ENCODE results near the gene CLSTN2.

CLSTN2 gene

DNA sequence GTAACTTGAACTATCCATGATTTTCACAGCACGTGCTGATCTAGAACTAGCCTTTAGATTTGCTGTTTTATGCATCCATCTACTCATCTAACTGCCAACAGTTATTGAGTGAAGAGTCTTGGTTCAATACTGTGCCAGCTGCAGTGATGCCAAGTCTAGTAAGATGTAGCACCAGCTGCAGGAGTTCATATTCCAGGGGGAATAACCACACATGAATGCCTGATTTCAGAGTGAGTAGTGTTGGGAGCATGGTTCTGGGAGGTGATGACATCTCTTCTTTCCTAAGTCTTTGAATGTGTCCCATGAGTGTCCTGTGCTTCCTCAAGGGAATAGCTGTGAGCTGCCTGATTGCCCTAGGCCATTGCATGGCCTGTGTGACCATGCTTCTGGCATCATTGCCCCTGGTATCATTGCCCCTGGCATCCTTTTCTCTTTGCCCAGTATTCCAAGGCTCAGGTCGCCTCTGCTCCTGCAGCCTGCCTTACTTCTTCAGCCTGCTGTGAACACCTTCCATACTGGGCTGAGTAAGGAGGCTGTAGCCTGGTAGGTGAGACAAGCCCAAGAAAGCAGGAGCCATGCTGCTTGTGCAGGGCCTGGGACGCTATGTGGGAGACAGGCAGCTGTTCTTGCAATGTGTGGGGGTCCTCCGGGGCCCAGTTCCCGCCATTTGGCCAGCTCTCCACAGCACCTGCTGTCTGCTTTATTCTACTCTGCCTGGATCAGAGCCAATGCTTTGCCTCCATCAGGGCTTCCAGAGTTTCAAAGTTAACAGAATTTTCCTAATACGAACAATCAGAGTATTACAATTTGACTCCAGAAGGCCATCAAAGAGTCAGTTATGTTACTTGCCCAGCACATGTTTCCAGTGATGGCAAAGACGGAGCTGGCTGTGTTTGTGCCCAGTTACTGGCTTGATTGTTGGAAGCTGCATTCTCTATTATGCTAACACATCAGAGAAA is 73.2 kb downstream of the CLSTN2 start:
- DNase-seq = peak; percentile 87

DNA sequence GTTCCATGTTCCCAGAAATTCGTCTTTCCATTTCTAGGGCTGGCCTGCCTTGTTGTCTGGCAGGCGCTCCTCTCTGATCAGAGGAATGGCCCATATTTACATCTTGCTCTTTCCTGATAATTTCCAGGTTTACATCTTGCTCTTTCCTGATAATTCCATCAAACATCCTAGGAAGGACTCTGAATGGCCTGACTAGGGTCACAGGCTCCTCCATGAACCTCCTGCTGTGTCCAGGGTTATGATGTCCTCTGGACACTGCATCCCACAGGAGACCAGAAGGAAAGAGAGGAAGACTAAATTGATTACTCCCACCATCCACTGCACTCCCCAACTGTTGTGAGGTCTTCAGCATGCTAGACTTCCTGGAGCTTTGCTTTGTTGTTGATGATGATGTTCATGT is 75.4 kb downstream of the CLSTN2 start:
- no peak for DNase-seq

GRCh38 chr3:140011086-140011485 is 76.1 kb downstream of the CLSTN2 start:
- DNase-seq = no peak

GRCh38 chr3:140011611-140012277 is 76.8 kb downstream of the CLSTN2 start:
- no peak for DNase-seq

DNA sequence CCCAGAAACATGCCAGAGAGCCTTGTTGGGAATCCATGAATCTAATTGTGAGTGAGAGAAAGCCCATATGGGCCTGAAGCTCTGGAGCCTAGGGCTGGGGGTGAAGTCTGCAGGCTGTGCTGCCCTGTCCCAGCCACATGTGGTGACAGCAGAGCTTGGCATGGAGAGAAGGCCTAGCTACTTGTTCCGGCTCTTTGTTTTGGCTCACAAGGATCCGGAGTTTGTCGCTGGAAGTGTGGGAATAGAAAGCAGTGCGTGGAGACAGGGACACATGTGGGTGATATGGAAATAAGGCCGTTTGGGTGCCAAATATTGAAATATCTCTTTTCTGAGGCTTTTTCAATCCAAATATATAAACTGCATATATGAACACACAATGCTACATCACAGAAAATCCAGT is 78.2 kb downstream of the CLSTN2 start:
- DNase-seq = no peak

DNA sequence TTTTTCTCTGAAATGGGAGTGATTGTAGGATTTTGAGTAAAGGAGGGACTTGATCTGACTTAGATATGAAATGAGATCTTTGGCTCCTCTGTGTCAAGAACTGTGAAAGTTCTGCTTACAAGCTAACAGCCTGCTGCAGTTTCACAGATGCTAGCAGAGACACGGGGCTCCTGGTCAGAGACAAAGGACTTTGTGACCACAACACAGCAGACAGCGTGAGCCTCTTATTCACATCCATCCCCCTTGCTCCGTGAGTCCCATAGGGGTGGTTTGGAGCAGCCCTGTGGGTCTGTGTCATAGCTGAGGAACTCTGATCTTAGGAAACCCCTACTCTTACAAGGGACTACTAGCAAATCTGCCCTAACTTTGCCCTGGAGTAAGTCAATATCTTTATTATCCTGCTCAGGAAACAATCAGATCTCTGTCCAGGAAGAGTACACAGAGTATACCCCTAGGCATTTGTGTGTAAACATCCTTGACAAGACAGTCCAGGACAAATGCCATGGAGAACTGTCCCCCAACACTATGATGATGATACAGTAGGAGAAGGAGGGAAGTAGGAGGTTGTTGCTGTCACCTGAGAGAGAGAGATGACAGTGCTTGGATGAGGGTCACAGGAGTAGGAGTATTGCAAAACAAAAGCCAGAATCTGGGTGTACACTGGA is 80.0 kb downstream of the CLSTN2 start:
- DNase-seq = no peak

GRCh38 chr3:140015741-140016140 is 80.8 kb downstream of the CLSTN2 start:
- DNase-seq = no peak

DNA sequence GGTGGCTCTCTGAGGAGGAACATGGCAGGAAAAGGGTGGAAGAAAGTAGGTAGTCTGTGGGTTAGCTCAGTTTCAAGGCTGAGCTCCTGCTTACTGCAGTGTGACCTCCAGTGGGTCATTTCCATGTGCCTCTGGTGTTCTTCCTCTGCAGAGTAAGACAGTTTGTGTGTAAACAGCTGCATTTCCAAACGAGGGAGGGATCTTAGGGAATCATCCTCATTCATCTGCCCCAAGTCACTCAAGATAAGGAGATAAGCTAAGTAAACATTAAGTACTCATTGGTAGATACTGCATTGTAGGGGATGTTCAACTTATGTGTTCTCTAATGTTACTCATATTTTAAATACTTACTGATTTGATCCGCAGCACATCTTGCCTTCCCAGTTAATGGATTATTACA is 83.6 kb downstream of the CLSTN2 start:
- no peak for DNase-seq

DNA sequence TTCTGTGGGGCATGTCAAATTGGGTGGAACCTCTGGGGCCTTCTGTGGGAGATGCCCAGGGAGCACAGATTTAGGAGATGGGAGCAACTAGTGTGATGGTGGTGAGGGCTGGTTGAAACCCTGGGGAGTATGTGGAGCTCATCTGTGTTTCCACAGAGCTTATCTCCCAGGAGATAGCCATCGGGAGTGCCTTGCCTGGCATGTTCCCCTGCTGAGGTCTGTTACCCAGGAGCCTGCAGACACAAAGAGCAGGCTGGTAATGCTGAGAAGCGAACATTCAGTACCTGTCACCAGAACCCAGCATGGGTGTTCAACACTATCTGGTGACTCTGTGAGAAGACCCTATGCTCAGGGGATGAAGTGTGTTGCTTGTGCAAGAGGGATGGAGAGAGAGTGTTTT is 85.0 kb downstream of the CLSTN2 start:
- peak; percentile 20 for DNase-seq

- no peak for DNase-seq
Observed at GRCh38 chr3:140020541-140020940, 85.6 kb downstream of the CLSTN2 start.

DNA sequence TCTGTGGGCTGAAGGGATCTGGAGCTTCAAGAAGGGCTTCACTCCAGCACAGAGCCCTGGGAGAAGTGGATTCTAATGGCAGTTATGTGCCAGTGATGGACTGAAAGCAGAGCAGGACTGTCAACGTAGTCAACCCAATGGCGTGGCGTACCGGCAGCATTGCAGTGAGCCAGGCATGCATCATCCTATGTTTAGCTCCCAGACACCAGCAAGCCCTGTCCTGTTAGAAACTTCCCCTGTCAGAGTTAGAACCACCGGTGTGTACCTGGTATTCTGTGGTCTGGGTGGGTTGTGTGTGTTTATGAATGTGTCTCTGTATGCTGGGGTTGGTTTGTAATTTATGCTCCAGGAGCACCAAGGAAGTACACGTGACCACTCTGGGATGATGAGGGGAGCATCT is 86.3 kb downstream of the CLSTN2 start:
- no peak for DNase-seq

DNA sequence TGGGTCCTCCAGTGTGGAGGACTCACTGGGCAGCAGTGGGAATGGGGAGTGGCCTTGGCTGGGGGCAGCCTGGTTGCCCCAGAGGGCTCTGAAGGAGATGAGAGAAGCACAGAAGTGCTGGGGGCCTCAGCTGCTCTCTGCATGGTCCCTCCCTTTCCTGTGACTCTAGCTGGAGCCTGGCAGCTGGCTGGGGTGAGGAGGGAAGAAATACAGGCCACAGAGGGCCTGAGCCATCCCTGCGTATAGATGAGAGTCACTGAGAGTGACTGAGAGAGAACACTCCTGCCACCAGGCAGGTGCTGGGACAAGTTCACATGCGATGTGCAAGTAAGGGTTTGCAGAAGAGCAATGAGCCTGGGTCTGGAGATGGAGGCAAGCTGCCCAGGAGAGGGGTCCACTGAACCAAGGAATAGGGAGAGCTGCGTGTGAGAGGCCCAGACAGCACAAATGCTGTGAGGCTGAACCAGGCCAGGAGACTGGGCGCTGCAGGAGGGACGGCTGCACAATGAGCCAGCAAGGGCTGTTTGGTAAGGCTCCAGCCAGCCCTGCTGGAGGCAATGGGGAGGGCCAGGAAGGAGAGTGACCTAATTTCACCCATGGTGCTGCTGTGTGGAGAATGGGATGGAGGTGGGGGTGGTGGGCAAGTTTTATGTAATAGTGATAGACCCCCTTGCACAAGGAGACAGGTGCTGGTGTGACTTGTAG is 87.2 kb downstream of the CLSTN2 start:
- peak; percentile 36 for DNase-seq

DNA sequence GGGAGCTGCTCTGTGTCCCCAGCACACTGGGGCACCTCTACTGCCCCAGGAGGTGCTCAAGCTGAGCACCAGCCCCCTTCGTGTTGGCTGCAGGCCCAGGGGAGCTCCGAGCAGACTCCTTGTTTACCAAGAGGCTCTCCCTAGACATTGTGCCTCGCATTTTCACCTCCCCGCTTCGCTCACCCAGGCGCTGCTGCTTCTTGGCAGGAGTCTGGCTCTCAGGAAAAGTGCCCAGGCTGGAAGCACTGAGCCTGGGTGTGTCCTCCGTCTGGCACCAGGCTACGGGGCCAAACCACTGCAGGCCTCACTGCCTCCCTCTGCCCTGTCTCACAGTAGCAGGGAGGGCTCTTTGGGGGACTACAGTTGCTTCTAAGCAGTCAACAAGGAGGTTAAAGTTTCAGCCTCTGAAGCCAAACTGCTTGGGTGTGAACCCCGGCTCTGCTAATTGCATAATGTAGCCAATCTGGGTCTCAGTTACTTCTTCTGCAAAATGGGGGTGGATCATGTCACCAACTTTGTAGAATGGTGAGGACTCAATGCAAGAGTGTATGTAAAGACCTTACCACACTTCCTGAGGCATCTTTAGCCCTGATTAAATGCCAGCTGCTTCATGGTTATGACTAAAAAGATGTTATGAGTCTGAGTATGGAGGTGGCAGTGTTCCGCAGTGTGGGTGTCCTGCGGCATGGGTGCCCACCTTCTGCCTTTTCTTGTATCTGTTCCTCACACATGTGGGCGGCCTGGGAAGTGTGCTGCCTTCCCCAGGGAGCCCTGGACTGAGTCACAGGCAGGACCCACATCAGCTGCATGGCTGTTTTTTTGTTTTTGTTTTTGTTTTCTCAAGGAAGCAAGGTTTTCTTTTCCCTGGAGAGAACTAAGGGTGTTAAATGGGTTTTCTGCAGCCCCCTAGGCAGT is 88.9 kb downstream of the CLSTN2 start:
- DNase-seq = peak; percentile 80

- DNase-seq = no peak
Observed at GRCh38 chr3:140031170-140031569, 96.2 kb downstream of the CLSTN2 start.

DNA sequence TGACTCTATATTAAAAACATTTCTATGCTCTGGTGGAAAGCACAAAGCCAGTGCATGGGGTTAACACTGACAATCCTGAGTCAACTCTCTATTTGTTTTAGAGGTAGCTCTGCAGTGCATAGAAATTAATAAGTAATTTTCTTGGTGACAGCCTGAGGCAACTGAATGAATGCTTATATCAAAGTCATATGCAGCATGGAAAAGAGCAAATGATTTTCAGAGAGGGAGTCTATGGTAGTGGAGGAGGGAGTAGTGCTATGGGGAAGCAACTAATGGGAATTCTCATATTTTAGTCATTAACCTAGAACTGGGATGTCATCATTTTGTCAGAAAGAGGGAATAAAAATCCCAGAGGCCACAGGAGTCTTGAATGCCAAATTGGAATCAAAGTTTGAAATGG is 99.1 kb downstream of the CLSTN2 start:
- DNase-seq = no peak

GRCh38 chr3:140035871-140036270 is 100.9 kb downstream of the CLSTN2 start:
- peak; percentile 60 for DNase-seq

GRCh38 chr3:140050396-140050795 is 115.4 kb downstream of the CLSTN2 start:
- no peak for DNase-seq

GRCh38 chr3:140051019-140051957 is 116.3 kb downstream of the CLSTN2 start:
- peak; percentile 72 for DNase-seq

DNA sequence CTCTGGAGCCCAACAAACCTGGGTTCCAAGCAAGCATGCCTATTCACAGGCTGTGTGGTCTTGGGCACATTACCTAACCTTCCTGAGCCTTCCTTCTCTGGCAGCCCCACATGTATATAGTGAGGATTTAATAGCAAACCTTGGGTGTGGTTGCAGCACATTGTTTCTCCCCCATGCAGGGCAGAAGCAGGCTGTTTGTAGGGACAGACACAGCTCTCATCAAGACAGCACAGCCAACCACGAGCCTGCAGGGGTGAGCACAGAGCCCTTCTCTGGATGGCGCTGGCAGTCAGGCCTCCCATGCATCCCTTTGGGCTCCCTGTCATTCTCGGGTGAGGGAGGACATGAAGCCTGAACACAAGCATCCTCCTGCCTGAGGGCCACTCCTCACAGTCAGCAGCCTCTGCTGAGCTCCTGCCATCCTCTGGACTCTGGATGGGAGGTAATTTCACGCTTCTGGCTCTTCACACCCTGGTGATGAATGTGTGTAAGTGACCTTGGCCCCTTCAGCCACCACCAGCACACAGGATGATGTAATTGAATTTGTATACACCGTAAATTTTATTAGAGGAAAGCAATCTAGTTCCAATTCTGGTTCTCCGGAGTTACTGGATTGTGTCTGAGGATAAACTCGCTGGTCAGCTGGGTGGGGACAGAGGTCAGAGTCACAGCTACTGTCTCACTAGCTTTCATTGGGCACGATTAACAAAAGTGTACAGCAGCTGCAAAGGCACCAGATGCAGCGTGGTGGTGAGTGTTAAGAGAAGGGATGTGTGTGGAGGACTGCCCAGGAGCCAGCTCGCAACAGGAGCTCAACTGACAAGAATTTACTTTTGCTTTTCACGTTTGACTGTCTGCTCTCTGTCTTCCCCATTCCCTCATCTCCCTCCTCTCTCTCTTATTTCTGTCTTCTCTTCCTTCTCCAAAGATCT is 118.1 kb downstream of the CLSTN2 start:
- no peak for DNase-seq

DNA sequence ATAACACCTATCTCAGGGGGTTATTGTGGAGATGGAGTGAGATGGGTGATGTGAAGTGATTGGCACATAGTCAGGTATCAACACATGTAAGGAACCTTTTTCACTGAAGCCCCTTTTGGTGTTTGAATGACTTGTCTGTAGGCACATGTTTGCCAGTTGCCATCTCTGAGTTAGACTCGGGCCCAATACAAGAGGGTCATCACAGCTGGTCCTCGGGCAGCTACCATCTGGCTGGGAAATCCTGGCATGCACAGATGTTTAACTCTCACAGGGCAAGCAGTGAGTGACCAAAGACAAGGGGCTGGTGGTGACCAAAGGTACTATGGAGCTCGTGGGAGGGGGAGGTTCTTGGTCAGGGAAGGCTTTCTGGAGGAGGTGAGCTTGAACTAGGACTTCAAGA is 118.8 kb downstream of the CLSTN2 start:
- no peak for DNase-seq
